ENCODE results near the gene GRID2.
"Not testable (repeated sequence)": the region's sequence is repeated elsewhere in the genome, so short reads cannot be mapped to it uniquely, and the experiment has no call there.

Gene GRID2

GRCh38 chr4:92304606-92305005 lies 840 bp downstream of the GRID2 start:
- intact Hi-C loops (cut with DNase I), result loop anchor here (10.0 kb wide), 1 partner anchor 1190 kb away; no protein-coding TSS in a partner anchor
- peak in 4 of 10 donors; percentile 16 to 47 (median 28) for DNase-seq

- peak; percentile 67 to 96 (median 85) for DNase-seq
- intact Hi-C loops (cut with DNase I), result loop anchor here (10.0 kb wide), 1 partner anchor 1191 kb away; no protein-coding TSS in a partner anchor
Measured at GRCh38 chr4:92305148-92305877, 1.5 kb downstream of the GRID2 start.

GRCh38 chr4:92305878-92306520 lies 2.2 kb downstream of the GRID2 start:
- peak in 7 of 10 donors; percentile 17 to 83 (median 44) for DNase-seq
- intact Hi-C loops (cut with DNase I), result loop anchor here (10.0 kb wide), 1 partner anchor 1191 kb away; no protein-coding TSS in a partner anchor

GRCh38 chr4:92307181-92307580 lies 3.4 kb downstream of the GRID2 start:
- no peak for DNase-seq
- intact Hi-C loops (cut with DNase I), result loop anchor here (10.0 kb wide), 1 partner anchor 1192 kb away; no protein-coding TSS in a partner anchor

- intact Hi-C loops (cut with DNase I), result loop anchor here (10.0 kb wide), 1 partner anchor 1193 kb away; no protein-coding TSS in a partner anchor
- no peak for DNase-seq
Measured at GRCh38 chr4:92307866-92308265, 4.1 kb downstream of the GRID2 start.

- intact Hi-C loops (cut with DNase I), result no loop called here
- no peak for DNase-seq
Measured at GRCh38 chr4:92317047-92317446, 13.3 kb downstream of the GRID2 start.

GRCh38 chr4:92328095-92328494 lies 24.3 kb downstream of the GRID2 start:
- DNase-seq, result no peak
- intact Hi-C loops (cut with DNase I), result no loop called here

GRCh38 chr4:92333016-92333415 lies 29.2 kb downstream of the GRID2 start:
- peak in 2 of 10 donors; percentile 54 to 76 for DNase-seq
- intact Hi-C loops (cut with DNase I), result no loop called here

GRCh38 chr4:92334716-92335350 lies 31.1 kb downstream of the GRID2 start:
- intact Hi-C loops (cut with DNase I), result no loop called here
- no peak for DNase-seq

- intact Hi-C loops (cut with DNase I), result no loop called here
- DNase-seq, result no peak
Measured at GRCh38 chr4:92339676-92340075, 35.9 kb downstream of the GRID2 start.

- no peak for DNase-seq
- intact Hi-C loops (cut with DNase I), result no loop called here
Measured at GRCh38 chr4:92344216-92344615, 40.5 kb downstream of the GRID2 start.

- intact Hi-C loops (cut with DNase I), result no loop called here
- peak in 1 of 10 donors; percentile 47 for DNase-seq
Measured at GRCh38 chr4:92346289-92346688, 42.5 kb downstream of the GRID2 start.

- intact Hi-C loops (cut with DNase I), result no loop called here
- DNase-seq, result no peak
Measured at GRCh38 chr4:92357966-92358365, 54.2 kb downstream of the GRID2 start.

- intact Hi-C loops (cut with DNase I), result no loop called here
- no peak for DNase-seq
Measured at GRCh38 chr4:92359491-92359890, 55.7 kb downstream of the GRID2 start.

GRCh38 chr4:92362028-92362427 lies 58.3 kb downstream of the GRID2 start:
- no peak for DNase-seq
- intact Hi-C loops (cut with DNase I), result no loop called here

- DNase-seq, result no peak
- intact Hi-C loops (cut with DNase I), result no loop called here
Measured at GRCh38 chr4:92368653-92369052, 64.9 kb downstream of the GRID2 start.

- no peak for DNase-seq
- intact Hi-C loops (cut with DNase I), result no loop called here
Measured at GRCh38 chr4:92381616-92382015, 77.8 kb downstream of the GRID2 start.

- intact Hi-C loops (cut with DNase I), result no loop called here
Measured at GRCh38 chr4:92382128-92382527, 78.4 kb downstream of the GRID2 start.

GRCh38 chr4:92387459-92388069 lies 83.8 kb downstream of the GRID2 start:
- no peak for DNase-seq
- intact Hi-C loops (cut with DNase I), result no loop called here

More at GRCh38 chr4:92382128-92382527, 78.4 kb downstream of the GRID2 start:
- no peak for DNase-seq

GRCh38 chr4:92399032-92399431 lies 95.3 kb downstream of the GRID2 start:
- no peak for DNase-seq
- intact Hi-C loops (cut with DNase I), result no loop called here

GRCh38 chr4:92403525-92403924 lies 99.8 kb downstream of the GRID2 start:
- DNase-seq; intact Hi-C loops (cut with DNase I): not testable (repeated sequence)
